Hepatocyte (in vitro differentiated cells): Measurements from ENCODE around the gene NCOA3. TPM values are rescaled to one million over a fixed set of nuclear protein-coding genes. Genes with fewer than 3 reads are reported as not detected.

Experiments
- DNase-seq: peaks from one replicate; pipeline ENCODE4 v3.0.0-alpha.2; 2016; ENCODE audit warnings: low spot score
- H2AFZ ChIP-seq: fragments of 200-600 bp; sonication (generic); 2 replicates; pipeline ENCODE4 v1.6.0; 2016; ENCODE audit warnings: antibody characterized with exemption, mild to moderate bottlenecking
- H3K27ac ChIP-seq: fragments of 200-600 bp; sonication (generic); 2 replicates; pipeline ENCODE4 v1.5.1; 2016; ENCODE audit warnings: mild to moderate bottlenecking
- H3K27me3 ChIP-seq: fragments of 200-600 bp; sonication (generic); 2 replicates; pipeline ENCODE4 v1.6.1; 2016
- H3K36me3 ChIP-seq: fragments of 200-600 bp; sonication (generic); replicated peaks from 2 replicates; pipeline ENCODE4 v1.5.1; 2016; ENCODE audit warnings: low read depth; ENCODE audit not compliant: insufficient read depth
- H3K4me1 ChIP-seq: fragments of 200-600 bp; sonication (generic); 2 replicates; pipeline ENCODE4 v1.5.1; 2016; ENCODE audit warnings: mild to moderate bottlenecking, moderate library complexity; ENCODE audit not compliant: insufficient read depth
- H3K4me2 ChIP-seq: fragments of 200-600 bp; sonication (generic); 2 replicates; pipeline ENCODE4 v1.6.0; 2016
- H3K4me3 ChIP-seq: fragments of 200-600 bp; sonication (generic); 2 replicates; pipeline ENCODE4 v1.5.1; 2016; ENCODE audit warnings: mild to moderate bottlenecking
- H3K79me2 ChIP-seq: fragments of 200-600 bp; sonication (generic); 2 replicates; pipeline ENCODE4 v1.6.0; 2017; ENCODE audit warnings: mild to moderate bottlenecking
- H3K9me2 ChIP-seq: fragments of 200-600 bp; sonication (generic); replicated peaks from 2 replicates; pipeline ENCODE4 v1.6.0; 2017; ENCODE audit warnings: mild to moderate bottlenecking; ENCODE audit not compliant: insufficient read depth
- H3K9me3 ChIP-seq: fragments of 200-600 bp; sonication (generic); 2 replicates; pipeline ENCODE4 v1.5.1; 2016; ENCODE audit warnings: low read depth, mild to moderate bottlenecking
- H4K20me1 ChIP-seq: fragments of 200-600 bp; sonication (generic); 2 replicates; pipeline ENCODE4 v1.6.0; 2016; ENCODE audit warnings: mild to moderate bottlenecking; ENCODE audit not compliant: insufficient read depth, poor library complexity, severe bottlenecking
- EZH2 ChIP-seq: fragments of 200-600 bp; sonication (generic); IDR thresholded peaks from 2 replicates; pipeline ENCODE4 v1.6.1; 2016; ENCODE audit warnings: antibody characterized with exemption, mild to moderate bottlenecking, borderline replicate concordance
- EZH2phosphoT487 ChIP-seq: fragments of 200-600 bp; sonication (generic); IDR thresholded peaks from one replicate; pipeline ENCODE4 v1.6.1; 2018; ENCODE audit warnings: antibody characterized with exemption, mild to moderate bottlenecking, low read depth, moderate library complexity; ENCODE audit not compliant: unreplicated experiment, severe bottlenecking
- WGBS: methylation state at CpG from one replicate; pipeline ENCODE4 v1.1.6; 2016; ENCODE audit warnings: low lambda C conversion rate; ENCODE audit errors: missing lambda C conversion rate; 5-methylcytosine and 5-hydroxymethylcytosine counted together
- polyA plus RNA-seq: library from polyadenylated mRNA; unstranded; fragments of >200 nt; fragmentation: Nextera tagmentation; extraction: Ambion mirVana; gene quantifications from 2 replicates; pipeline ENCODE4 v1.2.1, GENCODE V29; 2016
- total RNA-seq: library from RNA; depleted of rRNA; stranded (reverse); fragments of >200 nt; gene quantifications from 2 replicates; pipeline ENCODE4 v1.2.3, GENCODE V29; 2014
- TF ChIP-seq, protein P1 (sequence below): fragments of 200-600 bp; sonication (generic); IDR thresholded peaks from 2 replicates; pipeline ENCODE4 v1.5.1; 2016; ENCODE audit warnings: antibody characterized with exemption, mild to moderate bottlenecking; ENCODE audit not compliant: poor library complexity

NCOA3 gene
- total and polyA plus RNA-seq, 2 experiments from 2014 or later, result 12.7 to 28.6 TPM

DNA sequence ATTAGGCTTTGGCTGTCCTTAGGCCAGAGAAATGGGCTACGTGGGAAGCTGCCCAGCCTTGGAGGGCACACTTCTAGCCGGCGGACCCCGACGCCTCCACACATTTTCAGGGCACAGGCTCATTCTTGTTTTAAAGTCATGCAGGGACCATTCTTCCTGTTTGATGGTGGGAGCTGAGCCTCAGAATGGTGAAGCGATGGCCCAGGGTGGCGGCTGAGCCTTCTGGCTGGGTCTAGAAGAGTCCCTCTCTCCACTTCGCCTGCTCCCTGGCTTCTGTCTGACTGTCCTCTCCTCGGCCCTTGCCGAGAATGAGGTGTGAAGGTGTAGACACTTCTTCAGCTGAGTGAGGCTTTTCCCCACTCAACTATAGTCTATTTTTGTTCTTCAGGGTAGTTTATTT lies 169.2 kb downstream of the NCOA3 start:
- H4K20me1 ChIP-seq, result no peaks in the 10 kb centered on the region
- H3K4me3 ChIP-seq, result no peak overlapping the region
- H3K4me1 ChIP-seq, result no peaks in the 10 kb centered on the region
- H2AFZ ChIP-seq, result no peak overlapping the region
- TF ChIP-seq, protein P1, sequence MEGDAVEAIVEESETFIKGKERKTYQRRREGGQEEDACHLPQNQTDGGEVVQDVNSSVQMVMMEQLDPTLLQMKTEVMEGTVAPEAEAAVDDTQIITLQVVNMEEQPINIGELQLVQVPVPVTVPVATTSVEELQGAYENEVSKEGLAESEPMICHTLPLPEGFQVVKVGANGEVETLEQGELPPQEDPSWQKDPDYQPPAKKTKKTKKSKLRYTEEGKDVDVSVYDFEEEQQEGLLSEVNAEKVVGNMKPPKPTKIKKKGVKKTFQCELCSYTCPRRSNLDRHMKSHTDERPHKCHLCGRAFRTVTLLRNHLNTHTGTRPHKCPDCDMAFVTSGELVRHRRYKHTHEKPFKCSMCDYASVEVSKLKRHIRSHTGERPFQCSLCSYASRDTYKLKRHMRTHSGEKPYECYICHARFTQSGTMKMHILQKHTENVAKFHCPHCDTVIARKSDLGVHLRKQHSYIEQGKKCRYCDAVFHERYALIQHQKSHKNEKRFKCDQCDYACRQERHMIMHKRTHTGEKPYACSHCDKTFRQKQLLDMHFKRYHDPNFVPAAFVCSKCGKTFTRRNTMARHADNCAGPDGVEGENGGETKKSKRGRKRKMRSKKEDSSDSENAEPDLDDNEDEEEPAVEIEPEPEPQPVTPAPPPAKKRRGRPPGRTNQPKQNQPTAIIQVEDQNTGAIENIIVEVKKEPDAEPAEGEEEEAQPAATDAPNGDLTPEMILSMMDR, result no peak
- TF ChIP-seq EZH2 (no peak), EZH2phosphoT487 (no peak)
- no peaks in the 10 kb centered on the region for H3K9me2 ChIP-seq
- no peaks in the 10 kb centered on the region for H3K79me2 ChIP-seq
- H3K36me3 ChIP-seq, result no peaks in the 10 kb centered on the region
- H3K4me2 ChIP-seq, result no peak overlapping the region
- H3K9me3 ChIP-seq, result no peaks in the 10 kb centered on the region
- 97% methylated on average over 10 of the region's 10 CpGs for WGBS
- no peak overlapping the region for H3K27ac ChIP-seq
- no peak for DNase-seq
- H3K27me3 ChIP-seq, result no peaks in the 10 kb centered on the region

DNA sequence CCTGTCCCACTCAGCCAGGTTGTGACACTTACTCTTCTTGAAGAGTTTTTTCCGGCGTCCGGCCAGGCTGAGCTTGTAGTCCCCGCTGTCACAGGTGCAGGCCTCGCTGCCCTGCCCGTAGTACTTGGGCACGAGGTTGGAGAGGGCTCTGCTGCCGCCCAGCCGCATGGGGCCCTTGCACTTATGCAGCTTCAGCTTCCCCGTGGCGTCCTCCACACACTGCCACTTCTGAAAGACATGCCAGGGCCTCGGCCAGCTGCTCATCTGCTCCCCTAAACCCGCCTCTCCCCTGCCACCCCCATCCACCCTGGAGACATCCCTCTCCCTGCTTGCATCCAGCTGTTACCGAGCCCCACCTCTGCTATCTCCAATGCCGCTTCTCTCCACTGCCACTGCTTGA lies 170.5 kb downstream of the NCOA3 start:
- 97% methylated on average over 12 of the region's 15 CpGs for WGBS
- H3K36me3 ChIP-seq, result no peaks in the 10 kb centered on the region
- no peaks in the 10 kb centered on the region for H3K9me3 ChIP-seq
- H3K9me2 ChIP-seq, result no peaks in the 10 kb centered on the region
- DNase-seq, result peak; percentile 5
- no peak for TF ChIP-seq EZH2
- TF ChIP-seq, protein P1, result no peak
- no peak for TF ChIP-seq EZH2phosphoT487
- no peak overlapping the region for H3K4me2 ChIP-seq
- H3K4me3 ChIP-seq, result no peak overlapping the region
- no peaks in the 10 kb centered on the region for H3K4me1 ChIP-seq
- no peaks in the 10 kb centered on the region for H4K20me1 ChIP-seq
- H2AFZ ChIP-seq, result no peak overlapping the region
- no peaks in the 10 kb centered on the region for H3K79me2 ChIP-seq
- no peaks in the 10 kb centered on the region for H3K27me3 ChIP-seq
- H3K27ac ChIP-seq, result no peak overlapping the region

DNA sequence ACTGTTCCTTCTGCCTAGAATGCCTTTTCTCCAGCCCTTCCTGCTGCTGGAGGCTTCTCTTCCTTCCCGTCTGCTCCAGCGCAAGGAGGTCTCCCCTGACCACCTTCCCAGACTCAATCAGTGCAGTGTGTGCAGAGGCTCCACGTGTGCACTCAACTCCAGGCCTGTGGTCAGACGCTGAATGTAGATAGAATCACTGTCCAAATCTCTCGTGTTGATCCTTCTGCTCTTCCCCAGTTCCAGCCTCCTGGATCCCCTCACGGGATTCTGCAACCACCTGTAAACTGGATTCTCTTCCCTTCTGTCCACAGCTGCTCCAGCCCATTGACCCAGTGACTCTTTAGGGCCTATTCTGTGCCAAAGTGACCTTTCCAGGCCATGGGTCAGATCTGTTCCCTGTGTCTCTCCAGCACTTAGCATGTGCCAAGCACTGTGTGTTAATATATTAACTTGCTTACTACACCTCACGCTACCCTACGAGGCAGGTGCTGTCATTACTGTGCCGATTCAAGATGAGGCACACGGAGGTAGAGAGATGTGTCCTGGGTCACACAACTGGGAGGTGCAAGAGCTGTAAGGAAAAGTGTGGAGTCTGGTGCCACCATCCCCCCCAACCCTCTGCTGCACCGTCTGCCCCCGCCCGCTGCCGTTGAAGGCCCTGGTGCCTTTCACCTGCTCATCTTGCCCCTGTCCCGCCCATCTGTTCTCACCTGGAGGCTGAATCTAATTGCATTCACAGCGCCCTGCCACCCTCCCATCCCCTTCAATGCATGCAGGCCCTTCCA lies 171.4 kb downstream of the NCOA3 start:
- H3K9me3 ChIP-seq, result no peaks in the 10 kb centered on the region
- TF ChIP-seq, protein P1, result no peak
- TF ChIP-seq EZH2phosphoT487, result no peak
- TF ChIP-seq EZH2, result no peak
- H3K36me3 ChIP-seq, result no peaks in the 10 kb centered on the region
- no peak for DNase-seq
- H2AFZ ChIP-seq, result no peak overlapping the region
- no peak overlapping the region for H3K4me3 ChIP-seq
- no peaks in the 10 kb centered on the region for H3K9me2 ChIP-seq
- H3K27ac ChIP-seq, result no peak overlapping the region
- no peaks in the 10 kb centered on the region for H3K27me3 ChIP-seq
- no peaks in the 10 kb centered on the region for H4K20me1 ChIP-seq
- H3K4me1 ChIP-seq, result no peaks in the 10 kb centered on the region
- no peak overlapping the region for H3K4me2 ChIP-seq
- no peaks in the 10 kb centered on the region for H3K79me2 ChIP-seq
- 91% methylated on average over 16 of the region's 16 CpGs for WGBS
